HepG2 (cell line): ENCODE data around the gene PDE9A. TPM values are rescaled to one million over a fixed set of nuclear protein-coding genes. Genes with fewer than 3 reads are reported as not detected.

Experiments used
- BRD4 ChIP-seq: sonication (generic); formaldehyde crosslinking; IDR thresholded peaks from 2 replicates; pipeline ENCODE4 v1.4.0; 2020; ENCODE audit warnings: missing genetic modification reagents
- CBX1 ChIP-seq: IDR thresholded peaks from one replicate; pipeline ENCODE4 v1.6.1; 2016; ENCODE audit warnings: antibody characterized with exemption, low read depth
- DDIT3 ChIP-seq: sonication (generic); formaldehyde crosslinking; IDR thresholded peaks from 2 replicates; pipeline ENCODE4 v1.4.0; 2020; ENCODE audit warnings: mild to moderate bottlenecking, missing genetic modification reagents
- FOXA3 ChIP-seq: IDR thresholded peaks from 2 replicates; pipeline ENCODE4 v1.6.1; 2016; ENCODE audit warnings: missing genetic modification reagents, missing compliant biosample characterization
- GLI4 ChIP-seq: sonication (generic); formaldehyde crosslinking; IDR thresholded peaks from 2 replicates; pipeline ENCODE4 v1.5.1; 2020; ENCODE audit warnings: missing genetic modification reagents, mild to moderate bottlenecking, moderate library complexity, borderline replicate concordance
- HDAC6 ChIP-seq: fragments of 200-600 bp; sonication (generic); IDR thresholded peaks from 2 replicates; pipeline ENCODE4 v1.7.0; 2017; ENCODE audit warnings: mild to moderate bottlenecking, antibody characterized with exemption, low read length, low read depth
- HOXA3 ChIP-seq: sonication (generic); formaldehyde crosslinking; IDR thresholded peaks from 2 replicates; pipeline ENCODE4 v1.5.0; 2020; ENCODE audit warnings: missing genetic modification reagents
- MIXL1 ChIP-seq: IDR thresholded peaks from 2 replicates; pipeline ENCODE4 v1.6.1; 2016
- PRDM15 ChIP-seq: sonication (generic); formaldehyde crosslinking; IDR thresholded peaks from 2 replicates; pipeline ENCODE4 v1.4.0; 2020; ENCODE audit warnings: missing genetic modification reagents
- REL ChIP-seq: sonication (generic); formaldehyde crosslinking; conservative IDR thresholded peaks from 2 replicates; pipeline ENCODE4 v1.8.0; 2022; ENCODE audit warnings: mild to moderate bottlenecking, missing genetic modification reagents, moderate library complexity
- SP140L ChIP-seq: sonication (generic); formaldehyde crosslinking; IDR thresholded peaks from 2 replicates; pipeline ENCODE4 v1.4.0; 2020; ENCODE audit warnings: missing genetic modification reagents, borderline replicate concordance
- ZNF180 ChIP-seq: sonication (generic); formaldehyde crosslinking; IDR thresholded peaks from 2 replicates; pipeline ENCODE4 v1.4.0; 2020; ENCODE audit warnings: low read depth, missing genetic modification reagents, borderline replicate concordance
- ZNF232 ChIP-seq: sonication (generic); formaldehyde crosslinking; IDR thresholded peaks from 2 replicates; pipeline ENCODE4 v1.4.0; 2020; ENCODE audit warnings: missing genetic modification reagents, borderline replicate concordance
- ZNF264 ChIP-seq: sonication (generic); formaldehyde crosslinking; IDR thresholded peaks from 2 replicates; pipeline ENCODE4 v1.4.0; 2020; ENCODE audit warnings: missing genetic modification reagents
- ZNF337 ChIP-seq: sonication (generic); formaldehyde crosslinking; IDR thresholded peaks from 2 replicates; pipeline ENCODE4 v1.5.1; 2020; ENCODE audit warnings: missing genetic modification reagents, low read depth, mild to moderate bottlenecking, borderline replicate concordance
- ZNF570 ChIP-seq: sonication (generic); formaldehyde crosslinking; IDR thresholded peaks from 2 replicates; pipeline ENCODE4 v1.4.0; 2020; ENCODE audit warnings: mild to moderate bottlenecking, missing genetic modification reagents, borderline replicate concordance
- ZNF607 ChIP-seq: sonication (generic); formaldehyde crosslinking; IDR thresholded peaks from 2 replicates; pipeline ENCODE4 v1.5.1; 2020; ENCODE audit warnings: missing genetic modification reagents, mild to moderate bottlenecking, borderline replicate concordance
- ZNF709 ChIP-seq: sonication (generic); formaldehyde crosslinking; IDR thresholded peaks from 2 replicates; pipeline ENCODE4 v1.5.0; 2020; ENCODE audit warnings: mild to moderate bottlenecking, missing genetic modification reagents
- ZNF747 ChIP-seq: sonication (generic); formaldehyde crosslinking; IDR thresholded peaks from 2 replicates; pipeline ENCODE4 v1.8.1; 2023; ENCODE audit warnings: missing genetic modification reagents, mild to moderate bottlenecking, borderline replicate concordance
- ZNF772 ChIP-seq: sonication (generic); formaldehyde crosslinking; IDR thresholded peaks from 2 replicates; pipeline ENCODE4 v1.5.0; 2020; ENCODE audit warnings: mild to moderate bottlenecking, missing genetic modification reagents
- ZNF891 ChIP-seq: sonication (generic); formaldehyde crosslinking; IDR thresholded peaks from 2 replicates; pipeline ENCODE4 v1.5.0; 2020; ENCODE audit warnings: mild to moderate bottlenecking, missing genetic modification reagents
- polyA plus RNA-seq, 8 experiments: library from polyadenylated mRNA; depleted of rRNA in 3 of 8; stranded (reverse) in 7 of 8; unstranded in 1 of 8; fragments of >200 nt; fragmentation: Illumina TruSeq in 4 of 8; extraction: Trizol in 4 of 8; gene quantifications; 2 replicates each; pipeline versions ENCODE4 v1.2.1 to v1.2.3, GENCODE V29; 2011 to 2016; ENCODE audit warnings: low read depth in 4 of 8, missing spikeins in 1 of 8, mixed read lengths in 1 of 8; ENCODE audit not compliant: insufficient read depth in 1 of 8
- total RNA-seq, 5 experiments: library from RNA; depleted of rRNA; stranded (reverse); fragments of >200 nt; fragmentation: Illumina TruSeq; extraction: Trizol; gene quantifications; 2 replicates each; pipeline ENCODE4 v1.2.3, GENCODE V29; 2016; ENCODE audit warnings: low read depth in 1 of 5
- TF ChIP-seq, protein P1 (sequence below): sonication (generic); formaldehyde crosslinking; IDR thresholded peaks from 2 replicates; pipeline ENCODE4 v1.5.0; 2020; ENCODE audit warnings: mild to moderate bottlenecking, missing genetic modification reagents
- TF ChIP-seq, protein P2 (sequence below): sonication (generic); formaldehyde crosslinking; IDR thresholded peaks from 2 replicates; pipeline ENCODE4 v1.5.1; 2020; ENCODE audit warnings: missing genetic modification reagents, mild to moderate bottlenecking, borderline replicate concordance

PDE9A gene
- total and polyA plus RNA-seq, 2 of the 13 experiments (the other 11 are each of a cell fraction or from before 2014, with no cell fraction given): 4.6 to 19.7 TPM

- TF ChIP-seq, protein P1, sequence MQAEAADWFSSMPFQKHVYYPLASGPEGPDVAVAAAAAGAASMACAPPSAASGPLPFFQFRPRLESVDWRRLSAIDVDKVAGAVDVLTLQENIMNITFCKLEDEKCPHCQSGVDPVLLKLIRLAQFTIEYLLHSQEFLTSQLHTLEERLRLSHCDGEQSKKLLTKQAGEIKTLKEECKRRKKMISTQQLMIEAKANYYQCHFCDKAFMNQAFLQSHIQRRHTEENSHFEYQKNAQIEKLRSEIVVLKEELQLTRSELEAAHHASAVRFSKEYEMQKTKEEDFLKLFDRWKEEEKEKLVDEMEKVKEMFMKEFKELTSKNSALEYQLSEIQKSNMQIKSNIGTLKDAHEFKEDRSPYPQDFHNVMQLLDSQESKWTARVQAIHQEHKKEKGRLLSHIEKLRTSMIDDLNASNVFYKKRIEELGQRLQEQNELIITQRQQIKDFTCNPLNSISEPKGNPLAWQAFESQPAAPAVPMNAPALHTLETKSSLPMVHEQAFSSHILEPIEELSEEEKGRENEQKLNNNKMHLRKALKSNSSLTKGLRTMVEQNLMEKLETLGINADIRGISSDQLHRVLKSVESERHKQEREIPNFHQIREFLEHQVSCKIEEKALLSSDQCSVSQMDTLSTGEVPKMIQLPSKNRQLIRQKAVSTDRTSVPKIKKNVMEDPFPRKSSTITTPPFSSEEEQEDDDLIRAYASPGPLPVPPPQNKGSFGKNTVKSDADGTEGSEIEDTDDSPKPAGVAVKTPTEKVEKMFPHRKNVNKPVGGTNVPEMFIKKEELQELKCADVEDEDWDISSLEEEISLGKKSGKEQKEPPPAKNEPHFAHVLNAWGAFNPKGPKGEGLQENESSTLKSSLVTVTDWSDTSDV (CRISPR knock-in tag): no peak
- TF ChIP-seq HOXA3 (CRISPR knock-in tag) (peak; percentile 58; the same call in 1 of the 2 replicates), ZNF709 (CRISPR knock-in tag) (no peak), ZNF607 (no peak), GLI4 (CRISPR knock-in tag) (no peak), ZNF891 (CRISPR knock-in tag) (peak; percentile 34; the same call in 1 of the 2 replicates), REL (CRISPR knock-in tag) (peak; percentile 51), HDAC6 (no peak), DDIT3 (no peak), BRD4 (CRISPR knock-in tag) (peak; percentile 63; the same call in 1 of the 2 replicates), CBX1 (no peak), MIXL1 (CRISPR knock-in tag) (no peak; the same call in 1 of the 2 replicates), ZNF180 (no peak), FOXA3 (CRISPR knock-in tag) (peak; percentile 66), ZNF772 (CRISPR knock-in tag) (peak; percentile 29; the same call in 1 of the 2 replicates), ZNF264 (CRISPR knock-in tag) (peak; percentile 20; the same call in 1 of the 2 replicates), ZNF337 (CRISPR knock-in tag) (0 out of 2 replicates have a peak, but pooled peaks have one; percentile 62), ZNF570 (CRISPR knock-in tag) (no peak), SP140L (CRISPR knock-in tag) (no peak), ZNF232 (CRISPR knock-in tag) (no peak), PRDM15 (CRISPR knock-in tag) (peak; percentile 40; the same call in 1 of the 2 replicates), ZNF747 (CRISPR knock-in tag) (no peak)
- TF ChIP-seq, protein P2, sequence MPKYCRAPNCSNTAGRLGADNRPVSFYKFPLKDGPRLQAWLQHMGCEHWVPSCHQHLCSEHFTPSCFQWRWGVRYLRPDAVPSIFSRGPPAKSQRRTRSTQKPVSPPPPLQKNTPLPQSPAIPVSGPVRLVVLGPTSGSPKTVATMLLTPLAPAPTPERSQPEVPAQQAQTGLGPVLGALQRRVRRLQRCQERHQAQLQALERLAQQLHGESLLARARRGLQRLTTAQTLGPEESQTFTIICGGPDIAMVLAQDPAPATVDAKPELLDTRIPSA (CRISPR knock-in tag): no peak
These were observed 29.2 kb upstream of the PDE9A start (continued) for GRCh38 chr21:42624095-42624790.
